Putamen (tissue), 1 donor: ENCODE measurements around the gene HAPLN1.

Experiments
- DNase-seq: peaks from one replicate; pipeline ENCODE4 v3.0.0-alpha.2; 2016; ENCODE audit warnings: low spot score

The HAPLN1 gene

DNA sequence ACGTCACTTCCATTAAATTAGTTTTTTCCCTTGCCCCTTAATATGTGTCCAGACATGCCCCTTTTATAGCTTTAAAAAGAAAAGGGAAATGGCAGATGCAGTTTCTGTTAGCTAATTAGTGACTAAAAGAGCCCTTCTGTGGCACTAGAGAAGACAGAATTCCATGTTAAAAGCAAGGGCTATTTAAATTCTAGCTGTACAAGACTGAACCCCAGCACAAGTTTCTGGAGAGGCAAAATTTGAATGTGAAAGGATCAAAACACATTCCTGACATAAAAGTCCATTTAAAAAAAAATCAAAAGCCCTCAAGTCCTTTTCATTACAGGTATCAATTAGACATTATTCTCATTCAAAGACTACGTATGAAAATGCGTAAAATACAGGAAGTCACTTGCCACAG, 78.7 kb downstream of the HAPLN1 start:
- DNase-seq: no peak

DNA sequence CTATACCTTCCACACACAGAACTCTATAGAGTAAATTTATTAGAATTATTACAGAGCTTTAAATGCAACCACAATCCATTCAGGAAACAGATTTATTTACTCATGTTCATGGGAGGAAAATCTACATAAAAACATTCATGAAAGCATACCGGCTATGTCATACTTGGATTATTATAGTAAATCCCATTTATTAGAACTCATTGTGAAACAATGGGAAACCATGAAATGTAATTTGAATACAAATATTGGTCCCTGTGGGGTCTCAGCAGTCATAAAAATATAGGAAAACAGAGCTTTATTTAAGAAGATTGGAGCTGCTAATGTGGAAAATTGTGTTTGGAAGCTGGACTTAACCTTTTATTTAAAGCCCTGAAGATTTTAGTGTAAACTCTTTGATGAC, 80.7 kb downstream of the HAPLN1 start:
- DNase-seq: no peak

DNA sequence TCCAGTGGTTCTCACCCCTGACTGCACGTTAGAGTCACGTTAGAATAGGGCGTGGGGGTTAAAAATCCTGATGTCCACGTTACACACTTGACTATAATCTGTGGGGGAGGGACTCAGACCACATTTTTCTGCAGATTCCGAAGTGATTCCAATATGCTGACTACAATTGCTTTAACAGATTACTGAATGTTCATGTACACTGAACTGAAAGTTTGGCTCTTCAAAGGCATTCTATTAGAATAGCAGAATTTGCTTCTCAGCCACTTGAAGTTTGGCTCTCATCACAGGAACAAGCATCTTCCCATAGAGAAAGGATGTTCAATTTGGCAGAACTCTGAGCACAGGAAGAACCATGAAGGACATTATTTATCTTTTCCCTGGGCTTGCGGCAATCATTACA, 84.5 kb downstream of the HAPLN1 start:
- no peak for DNase-seq

DNA sequence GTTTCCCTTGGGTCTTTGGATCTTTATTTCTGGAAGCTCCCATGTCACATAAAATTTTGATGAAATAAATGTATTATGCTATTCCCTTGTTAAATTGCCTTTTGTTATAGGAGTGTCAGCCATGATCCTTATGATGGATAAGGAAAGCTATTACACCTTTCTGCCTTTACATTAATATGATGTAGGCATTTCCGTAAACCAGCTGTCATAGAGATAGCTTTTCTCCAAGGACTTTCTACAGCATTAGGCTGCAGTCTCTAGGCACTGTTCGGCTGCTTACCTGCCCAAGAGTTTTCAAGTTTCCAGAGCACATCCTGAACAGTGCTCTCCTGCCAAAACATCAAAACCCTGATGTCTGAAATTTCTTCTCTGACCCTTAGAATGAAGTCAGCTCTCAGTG, 87.4 kb downstream of the HAPLN1 start:
- no peak for DNase-seq

DNA sequence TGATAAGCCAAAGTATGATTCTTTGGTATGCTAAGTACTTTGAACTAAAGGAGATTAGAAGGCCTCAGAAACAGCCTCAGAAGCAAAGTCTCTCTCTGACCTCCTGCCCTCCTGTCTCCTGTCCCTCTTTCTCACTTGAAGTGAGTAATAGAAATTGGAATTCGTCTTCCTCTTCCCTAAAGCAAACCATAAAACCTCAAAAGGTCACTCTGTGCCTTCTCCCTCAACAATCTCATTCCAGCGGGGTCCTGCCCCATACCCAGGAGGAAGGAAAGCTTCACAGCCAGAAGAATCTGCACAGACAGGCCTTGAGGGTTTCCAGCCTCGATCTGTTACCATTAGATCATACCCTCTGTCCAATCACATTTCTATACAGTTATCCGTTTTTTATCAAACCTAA, 87.8 kb downstream of the HAPLN1 start:
- no peak for DNase-seq

DNA sequence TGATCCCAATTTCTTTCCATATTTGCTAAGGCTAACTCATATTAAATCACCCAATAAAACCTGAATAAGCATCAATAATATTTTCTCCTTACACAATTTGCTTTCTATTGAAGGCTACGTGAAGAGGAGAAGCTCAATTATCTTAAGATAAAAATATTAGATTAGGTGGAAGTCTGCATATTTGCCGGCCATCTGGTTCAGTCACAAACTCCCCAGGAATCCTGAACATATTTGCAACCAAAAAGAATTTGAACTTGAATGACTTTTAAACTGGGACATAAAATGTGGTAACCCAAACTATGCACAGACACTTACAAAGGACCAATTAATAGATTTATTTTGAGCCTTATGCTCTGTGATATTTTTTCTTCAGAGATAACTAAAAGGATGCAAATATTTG, 92.3 kb downstream of the HAPLN1 start:
- no peak for DNase-seq

DNA sequence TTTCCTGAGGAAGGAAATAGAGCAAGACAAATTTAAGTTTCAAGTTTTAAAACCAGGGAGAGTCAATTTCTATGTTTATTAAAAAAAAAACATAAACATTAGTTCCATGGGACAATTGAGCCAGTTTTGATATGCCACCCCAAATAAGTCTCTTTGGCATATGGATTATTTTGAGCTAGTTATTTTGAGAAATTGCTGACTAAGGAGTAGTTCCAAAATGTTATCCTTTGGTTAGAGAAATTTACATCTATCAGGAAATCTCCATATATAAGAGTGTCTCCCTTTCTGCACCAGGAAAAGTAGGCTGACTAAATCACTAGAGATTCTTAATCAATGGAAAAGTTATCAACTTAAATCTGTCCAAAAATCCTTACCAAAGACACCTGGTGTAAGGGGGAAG, 105.8 kb downstream of the HAPLN1 start:
- DNase-seq: no peak

DNA sequence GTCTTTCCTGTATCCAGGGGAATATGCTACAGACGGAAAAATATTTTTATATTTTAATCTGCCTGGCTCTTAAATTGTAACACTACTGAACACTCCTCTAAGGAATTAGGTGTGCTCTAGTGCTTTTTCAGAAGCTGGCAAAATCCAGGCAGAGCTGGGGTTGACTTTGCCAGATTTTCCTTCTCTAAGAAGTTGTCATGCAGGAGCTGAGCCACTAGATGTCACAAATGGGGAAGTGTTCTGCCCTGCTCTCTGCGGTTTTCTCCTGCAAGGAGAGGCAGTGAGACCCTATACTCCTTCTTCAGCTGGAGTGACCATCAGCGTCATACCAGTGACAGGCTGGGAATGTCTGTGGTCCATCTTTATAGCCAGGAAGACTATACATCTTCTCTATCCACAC, 112.5 kb downstream of the HAPLN1 start:
- peak; percentile 53 for DNase-seq

DNA sequence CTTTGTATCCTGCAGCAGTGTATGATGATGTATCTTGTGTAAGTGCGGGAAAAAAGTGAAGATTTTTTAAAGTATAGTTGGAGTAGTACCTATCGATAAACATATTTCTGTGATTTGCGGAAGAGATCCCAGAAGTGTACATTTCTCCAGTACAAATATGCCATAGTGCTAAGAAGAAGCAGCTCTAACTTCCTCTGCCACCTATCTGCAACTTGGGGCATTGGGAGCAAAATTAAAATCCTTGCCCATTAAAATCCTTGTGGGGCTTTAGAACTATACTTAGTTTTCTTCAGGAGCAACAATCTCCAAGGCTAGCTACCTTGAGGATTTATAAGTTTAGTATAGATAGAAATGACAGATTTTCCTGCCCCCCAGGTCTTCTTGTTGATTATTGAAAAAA, 125.4 kb downstream of the HAPLN1 start:
- no peak for DNase-seq

DNA sequence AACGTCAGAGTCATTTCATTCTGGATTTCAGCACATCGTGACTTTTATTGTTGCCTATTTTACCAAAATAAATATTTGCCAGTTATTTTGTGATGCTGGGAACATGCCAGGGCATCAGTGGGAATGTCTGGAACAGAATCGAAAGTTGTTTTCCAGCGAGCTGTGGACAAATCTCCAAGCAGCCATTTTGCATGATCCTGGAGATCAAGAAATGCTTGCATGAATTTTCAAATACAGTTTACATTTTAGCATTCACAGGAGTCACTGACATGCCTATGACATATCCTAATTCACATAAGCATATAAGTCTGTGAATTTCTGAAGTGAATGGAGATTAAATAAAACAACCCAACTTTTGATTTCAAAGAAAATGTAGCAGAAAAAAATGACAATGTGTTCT, 129.7 kb downstream of the HAPLN1 start:
- DNase-seq: no peak

DNA sequence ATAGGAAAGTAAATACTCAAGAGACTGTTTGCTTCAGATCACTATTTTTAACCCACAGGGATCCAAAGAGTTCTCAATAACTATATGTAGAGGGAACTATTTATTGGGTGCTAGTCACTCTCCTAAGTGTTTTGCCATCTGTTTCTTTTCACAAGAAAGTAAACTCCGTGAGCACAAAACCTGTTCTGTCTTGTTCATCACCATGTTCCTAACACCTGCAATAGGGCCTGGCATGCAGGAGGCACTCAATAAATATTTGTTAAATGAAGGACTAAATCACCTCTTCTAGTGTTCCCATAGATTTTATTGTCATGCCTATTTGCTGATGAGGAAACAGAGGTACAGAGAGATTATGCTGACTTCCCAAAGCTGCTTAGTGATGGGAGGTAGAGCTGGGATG, 130.9 kb downstream of the HAPLN1 start:
- no peak for DNase-seq
